ENCODE results near the gene RHBDF2. TPM values are rescaled to one million over a fixed set of nuclear protein-coding genes. Genes with fewer than 3 reads are reported as not detected.
A peak's percentile ranks its signal among the peaks of the same experiment; 100 is the strongest.

Gene RHBDF2
- total RNA-seq, 4 donors from 2014 or later, result 45.9 to 82.6 (median 52.6) TPM

GRCh38 chr17:76547642-76548202 lies 46.5 kb upstream of the RHBDF2 start:
- TF ChIP-seq CTCF (IDR thresholded peaks at IDR 0.05) (no peak), POLR2AphosphoS5 (IDR thresholded peaks at IDR 0.05) (no peak), POLR2A (IDR thresholded peaks at IDR 0.05) (no peak), EP300 (IDR thresholded peaks at IDR 0.05) (no peak)
- no peaks in the 10 kb centered on the region for H3K9me3 ChIP-seq
- no peak overlapping the region for H3K4me3 ChIP-seq
- no peak for DNase-seq (ENCODE audit: low spot score in 2 of 2)
- 85% methylated on average over 2 of the region's 2 CpGs for WGBS
- H3K4me1 ChIP-seq, result peaks cover 70% of the 10 kb centered on the region
- H3K36me3 ChIP-seq, result no peaks in the 10 kb centered on the region
- no peak overlapping the region for H3K27ac ChIP-seq
- no peaks in the 10 kb centered on the region for H3K27me3 ChIP-seq

GRCh38 chr17:76547183-76547641 lies 46.0 kb upstream of the RHBDF2 start:
- TF ChIP-seq CTCF (IDR thresholded peaks at IDR 0.05) (peak; percentile 39 to 54), POLR2A (IDR thresholded peaks at IDR 0.05) (no peak), EP300 (IDR thresholded peaks at IDR 0.05) (no peak)
- H3K27ac ChIP-seq, result no peak overlapping the region
- WGBS, result 61% methylated on average over 3 of the region's 3 CpGs

GRCh38 chr17:76546556-76547182 lies 45.4 kb upstream of the RHBDF2 start:
- DNase-seq (ENCODE audit: low spot score in 2 of 2), result no peak
- H3K36me3 ChIP-seq, result no peaks in the 10 kb centered on the region
- H3K4me3 ChIP-seq, result no peak overlapping the region
- H3K27ac ChIP-seq, result no peak overlapping the region
- H3K9me3 ChIP-seq, result no peaks in the 10 kb centered on the region
- H3K27me3 ChIP-seq, result no peaks in the 10 kb centered on the region
- peaks cover 73% of the 10 kb centered on the region for H3K4me1 ChIP-seq
- TF ChIP-seq EP300 (IDR thresholded peaks at IDR 0.05) (no peak), CTCF (IDR thresholded peaks at IDR 0.05) (no peak), POLR2AphosphoS5 (IDR thresholded peaks at IDR 0.05) (no peak), POLR2A (IDR thresholded peaks at IDR 0.05) (no peak)
- 71% methylated on average over 8 of the region's 11 CpGs for WGBS

More at GRCh38 chr17:76547183-76547641, 46.0 kb upstream of the RHBDF2 start:
- Histone ChIP-seq H3K9me3 (no peaks in the 10 kb centered on the region), H3K27me3 (no peaks in the 10 kb centered on the region), H3K4me3 (no peak overlapping the region), H3K4me1 (peaks cover 73% of the 10 kb centered on the region), H3K36me3 (no peaks in the 10 kb centered on the region)
- peak; percentile 73 to 81 for DNase-seq (ENCODE audit: low spot score in 2 of 2)

GRCh38 chr17:76545918-76546555 lies 44.8 kb upstream of the RHBDF2 start:
- Histone ChIP-seq H3K36me3 (no peaks in the 10 kb centered on the region), H3K4me1 (peaks cover 76% of the 10 kb centered on the region), H3K27ac (no peak overlapping the region), H3K9me3 (no peaks in the 10 kb centered on the region), H3K27me3 (no peaks in the 10 kb centered on the region), H3K4me3 (no peak overlapping the region)
- WGBS, result 65% methylated on average over 12 of the region's 13 CpGs
- peak in 1 of 2 donors; percentile 60 for DNase-seq (ENCODE audit: low spot score in 2 of 2)
- TF ChIP-seq EP300 (IDR thresholded peaks at IDR 0.05) (no peak), CTCF (IDR thresholded peaks at IDR 0.05) (no peak), POLR2A (IDR thresholded peaks at IDR 0.05) (no peak), POLR2AphosphoS5 (IDR thresholded peaks at IDR 0.05) (no peak)

Data from suprapubic skin (tissue), 4 donors.